ENCODE data around the gene FAM50A.

The FAM50A gene

DNA sequence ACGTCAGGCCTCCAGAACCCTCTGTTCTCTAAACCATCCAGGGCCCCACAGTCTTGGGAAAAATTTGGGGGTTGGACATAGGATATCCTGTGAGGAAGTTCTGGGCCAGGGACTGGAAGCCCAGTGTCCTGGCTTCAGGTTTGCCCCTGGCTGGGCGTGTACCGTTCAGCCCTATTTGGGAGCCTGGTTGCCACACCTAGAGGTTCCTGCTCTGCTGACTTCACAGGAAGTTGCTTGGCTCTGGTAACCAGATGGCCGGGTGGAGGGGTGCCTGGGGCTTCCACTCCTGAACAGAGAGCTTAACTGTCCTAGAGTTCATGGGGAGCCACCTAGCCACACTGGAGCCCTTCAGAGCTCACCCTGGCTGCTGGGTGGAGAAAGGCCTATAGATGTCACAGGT lies 31.5 kb upstream of the FAM50A start:
- DNase-seq, result no peak

DNA sequence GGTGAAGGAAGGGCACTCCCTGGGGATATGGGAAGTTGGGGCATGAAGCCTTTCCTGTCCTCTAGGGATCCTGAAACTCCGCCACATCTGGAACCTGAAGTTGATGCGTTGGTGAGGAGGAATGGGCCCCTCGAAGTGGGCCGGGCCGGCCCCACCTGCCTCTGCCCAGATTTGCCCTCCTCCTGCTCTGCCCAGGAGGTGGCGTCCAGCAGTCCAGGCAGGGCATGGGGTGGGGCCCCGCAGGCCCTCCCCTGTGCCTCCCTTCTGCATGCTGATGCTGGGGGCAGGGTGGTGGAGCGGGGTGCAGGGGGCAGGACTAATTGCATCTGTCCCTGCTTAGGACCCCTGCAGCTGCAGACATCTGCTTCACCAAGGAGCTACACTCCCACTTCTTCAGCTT lies 30.8 kb upstream of the FAM50A start:
- DNase-seq, result no peak

DNA sequence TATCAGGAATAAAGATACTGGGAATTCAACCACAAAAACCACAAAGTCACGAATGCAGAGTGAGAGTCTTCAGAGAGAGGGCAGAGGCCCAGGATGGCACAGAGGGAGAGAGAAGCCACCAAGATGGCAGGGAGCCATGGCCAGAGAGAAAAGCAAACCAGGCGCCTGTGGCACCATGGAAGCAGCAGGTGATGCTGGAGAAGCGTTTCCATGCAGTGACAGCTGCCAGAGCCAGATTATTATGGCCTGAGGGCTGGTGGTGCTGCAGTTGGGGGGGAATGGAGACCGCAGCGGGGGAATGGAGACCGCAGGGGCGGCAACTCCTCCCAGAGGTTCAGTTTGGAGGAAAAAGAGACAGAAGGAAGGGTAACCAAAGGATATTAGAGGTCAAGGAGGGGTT lies 26.8 kb upstream of the FAM50A start:
- no peak for DNase-seq

DNA sequence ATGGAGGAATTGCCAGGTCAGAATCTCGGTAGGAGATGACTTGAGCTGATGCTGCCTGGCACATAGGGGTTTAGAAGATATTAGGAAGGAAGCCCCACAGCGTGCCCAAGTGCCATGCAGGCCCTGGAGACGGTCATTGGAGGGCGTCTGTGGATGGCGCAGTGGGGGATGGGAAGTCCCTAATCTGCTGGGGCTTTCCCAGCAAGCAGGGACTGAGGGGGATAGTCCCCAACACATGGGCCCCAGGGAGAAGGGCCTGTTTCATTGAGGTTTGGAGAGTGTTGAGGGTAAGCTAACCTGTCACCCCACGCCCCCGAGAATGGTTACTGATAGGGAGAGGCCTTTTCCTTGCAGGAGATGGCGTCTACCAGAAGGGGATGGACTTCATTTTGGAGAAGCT lies 24.8 kb upstream of the FAM50A start:
- DNase-seq, result no peak

DNA sequence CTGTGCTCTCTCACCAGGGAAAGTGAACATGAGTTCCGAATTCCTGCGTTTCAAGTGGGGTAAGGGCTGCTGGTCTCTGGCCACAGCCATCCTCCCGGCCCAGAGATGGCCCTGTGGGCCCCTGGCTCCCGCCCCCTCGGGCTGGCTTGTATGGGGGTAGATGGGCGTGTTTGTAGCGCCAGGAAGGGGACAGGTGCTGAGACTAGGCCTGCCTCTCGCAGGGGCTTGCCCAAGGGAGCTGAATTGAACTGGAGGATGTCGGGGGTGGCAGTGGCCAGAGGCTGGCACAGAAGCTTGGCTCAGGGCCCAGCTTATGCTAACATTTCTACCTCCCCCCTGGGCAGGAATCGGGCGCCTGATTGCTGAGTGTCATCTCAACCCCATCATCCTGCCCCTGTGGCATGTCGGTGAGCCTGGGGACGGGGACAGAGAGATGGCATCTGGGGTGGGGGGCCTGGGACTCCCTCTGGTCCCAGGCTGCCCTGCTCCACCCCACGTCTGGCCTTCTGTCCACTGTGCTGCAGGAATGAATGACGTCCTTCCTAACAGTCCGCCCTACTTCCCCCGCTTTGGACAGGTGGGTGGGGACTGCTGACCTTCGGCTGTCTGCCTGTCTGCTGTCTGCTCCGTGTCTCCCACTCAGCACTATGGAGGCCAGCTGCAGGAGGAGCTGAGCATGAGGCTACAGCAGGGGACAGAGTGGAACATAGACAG lies 24.1 kb upstream of the FAM50A start:
- no peak for DNase-seq

DNA sequence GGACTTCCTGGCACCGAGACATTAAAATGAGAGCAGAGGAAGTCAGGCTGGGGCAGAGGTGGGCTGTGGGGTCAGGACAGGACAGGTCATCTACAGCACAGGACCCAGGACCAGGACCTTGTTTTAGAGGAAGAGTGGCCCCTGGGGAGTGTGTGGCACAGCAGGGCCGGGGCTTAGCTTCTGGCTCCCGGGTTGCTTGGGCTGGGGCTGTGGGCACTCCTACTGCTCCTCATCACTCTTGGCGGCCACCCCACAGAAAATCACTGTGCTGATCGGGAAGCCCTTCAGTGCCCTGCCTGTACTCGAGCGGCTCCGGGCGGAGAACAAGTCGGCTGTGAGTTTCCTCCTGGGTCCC lies 23.6 kb upstream of the FAM50A start:
- DNase-seq, result no peak

DNA sequence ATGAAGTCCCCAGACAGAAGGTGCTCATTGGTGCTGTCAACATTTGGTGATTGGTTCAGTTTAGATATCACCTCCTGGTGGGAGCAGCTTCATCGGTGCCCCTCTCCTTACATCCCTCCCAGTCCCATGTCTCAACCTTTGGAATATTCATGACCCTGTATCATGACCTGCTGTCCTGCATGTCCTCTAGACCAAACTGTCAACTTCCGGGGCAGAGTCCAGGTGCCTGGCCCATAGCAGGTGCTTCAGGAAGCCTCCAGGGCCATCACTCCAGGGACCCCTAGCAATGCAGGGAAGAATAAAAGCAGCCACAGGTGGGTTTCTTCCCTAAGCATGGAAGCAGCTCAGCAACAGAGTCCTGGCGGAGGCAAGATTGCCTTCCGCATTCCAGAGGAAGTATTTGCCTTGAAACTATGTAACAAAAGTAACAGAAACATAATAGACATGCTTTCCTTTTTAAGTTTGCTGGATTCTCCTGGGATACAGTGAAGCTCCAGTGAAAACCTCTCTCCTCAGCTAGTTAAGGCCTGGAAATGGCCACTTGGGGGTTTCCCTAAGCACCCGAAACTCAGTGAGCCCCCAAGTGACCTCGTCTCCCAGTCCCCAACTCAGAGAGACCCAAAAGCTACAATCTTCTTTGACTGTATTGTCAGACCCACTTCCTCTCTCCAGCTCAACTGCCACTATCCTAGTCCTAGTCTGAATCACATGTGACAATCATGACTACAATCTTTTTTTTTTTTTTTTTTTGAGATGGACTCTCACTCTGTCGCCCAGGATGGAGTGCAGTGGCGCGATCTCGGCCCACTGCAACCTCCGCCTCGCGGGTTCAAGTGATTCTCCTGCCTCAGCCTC lies 16.8 kb upstream of the FAM50A start:
- DNase-seq, result no peak

DNA sequence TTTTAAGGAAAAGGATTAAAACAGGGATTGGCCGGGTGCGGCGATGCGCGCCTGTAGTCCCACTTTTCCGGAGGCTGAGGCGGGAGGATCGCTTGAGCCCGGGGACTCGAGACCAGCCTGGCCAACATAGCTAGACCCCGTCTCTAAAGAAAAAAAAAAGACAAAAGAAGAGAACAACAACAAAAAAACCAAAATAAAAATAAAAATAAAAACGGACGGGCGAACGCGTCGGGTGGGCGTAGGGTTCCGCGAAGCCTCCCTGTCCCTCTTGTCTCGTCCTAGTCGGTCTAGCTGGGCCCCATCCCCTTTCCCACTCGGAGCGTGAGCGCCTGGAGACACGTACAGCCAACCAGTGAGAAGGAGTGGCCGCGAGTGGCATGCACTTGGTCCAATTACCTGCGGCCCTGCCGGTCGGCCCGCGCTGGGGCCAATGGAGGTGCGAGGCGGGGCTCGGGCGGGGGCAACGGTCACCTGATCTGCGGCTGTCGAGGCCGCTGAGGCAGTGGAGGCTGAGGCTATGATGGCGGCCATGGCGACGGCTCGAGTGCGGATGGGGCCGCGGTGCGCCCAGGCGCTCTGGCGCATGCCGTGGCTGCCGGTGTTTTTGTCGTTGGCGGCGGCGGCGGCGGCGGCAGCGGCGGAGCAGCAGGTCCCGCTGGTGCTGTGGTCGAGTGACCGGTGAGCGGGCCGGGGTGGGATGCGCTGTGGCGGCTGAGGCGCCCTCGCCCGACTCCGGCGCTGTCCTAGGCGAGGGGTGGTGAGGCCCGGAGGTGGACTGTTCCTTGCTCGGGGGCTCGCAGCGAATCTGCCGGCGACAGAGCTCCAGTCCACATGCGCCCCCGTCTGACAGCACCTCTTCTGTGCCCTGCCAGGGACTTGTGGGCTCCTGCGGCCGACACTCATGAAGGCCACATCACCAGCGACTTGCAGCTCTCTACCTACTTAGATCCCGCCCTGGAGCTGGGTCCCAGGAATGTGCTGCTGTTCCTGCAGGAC lies 15.5 kb upstream of the FAM50A start, which contains the start of gene ATP6AP1:
TSS of gene ATP6AP1 (plus strand) at position 502 of the 996 bp plus-strand sequence. CDS start at position 518, 16 bp downstream.
- DNase-seq, result peak; percentile 32 to 93 (median 84)

DNA sequence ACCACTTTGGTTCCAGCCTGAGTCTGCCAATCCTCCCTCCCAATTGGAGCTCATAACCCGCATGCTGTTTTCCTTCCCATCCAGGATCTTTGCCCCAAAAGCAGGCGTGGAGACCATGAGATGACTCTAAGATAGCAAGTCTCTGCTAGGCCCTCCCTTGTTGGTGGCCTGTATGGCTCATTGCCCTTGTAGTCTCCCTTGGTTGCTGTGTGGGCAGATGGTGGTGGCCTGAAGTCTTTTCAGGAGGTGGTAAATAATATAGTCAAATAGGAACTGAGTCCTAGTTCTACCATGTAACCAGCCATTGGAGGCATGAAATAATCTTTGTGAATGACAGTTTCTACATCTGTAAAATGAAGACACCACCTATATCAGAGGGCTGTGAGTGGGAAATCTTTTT lies 14.2 kb upstream of the FAM50A start:
- no peak for DNase-seq

DNA sequence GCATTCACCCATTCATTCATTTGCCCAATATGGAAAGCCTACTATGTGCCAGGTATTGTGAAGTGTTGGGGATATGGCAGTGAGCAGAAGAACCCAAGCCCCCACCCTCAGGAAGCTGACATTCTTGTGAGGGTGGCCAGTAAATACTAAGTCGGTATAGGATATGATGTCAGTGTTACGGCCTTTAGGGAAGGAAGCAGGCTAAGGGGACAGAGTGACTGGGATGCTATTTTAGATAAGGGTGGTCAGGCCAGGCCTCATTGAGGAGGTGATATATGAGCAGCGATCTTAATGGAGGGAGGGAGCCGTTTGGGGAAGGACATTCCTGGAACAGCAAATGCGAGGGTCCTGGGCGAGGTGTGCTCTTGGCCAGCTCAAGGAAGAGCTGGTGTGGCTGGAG lies 13.5 kb upstream of the FAM50A start:
- DNase-seq, result no peak

DNA sequence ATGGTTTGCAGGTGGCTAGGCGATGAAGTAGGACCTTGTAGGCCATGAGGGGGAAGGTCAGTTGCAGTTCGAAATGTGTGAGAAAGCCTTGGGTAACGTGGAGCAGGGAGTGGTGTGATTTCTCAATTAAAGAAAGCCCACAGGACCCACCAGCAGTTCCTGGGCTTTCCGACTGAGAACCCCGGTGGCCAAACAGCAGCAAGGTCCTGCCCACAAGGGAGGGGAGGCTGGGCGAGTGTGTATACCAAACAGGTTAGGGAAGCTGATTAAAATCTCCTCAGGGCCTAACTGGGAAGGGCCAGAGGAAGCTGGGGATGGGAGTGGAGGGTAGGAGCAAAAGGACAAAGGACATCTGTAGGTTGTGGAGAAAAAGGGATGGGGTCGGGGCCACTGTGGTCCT lies 13.0 kb upstream of the FAM50A start:
- no peak for DNase-seq

DNA sequence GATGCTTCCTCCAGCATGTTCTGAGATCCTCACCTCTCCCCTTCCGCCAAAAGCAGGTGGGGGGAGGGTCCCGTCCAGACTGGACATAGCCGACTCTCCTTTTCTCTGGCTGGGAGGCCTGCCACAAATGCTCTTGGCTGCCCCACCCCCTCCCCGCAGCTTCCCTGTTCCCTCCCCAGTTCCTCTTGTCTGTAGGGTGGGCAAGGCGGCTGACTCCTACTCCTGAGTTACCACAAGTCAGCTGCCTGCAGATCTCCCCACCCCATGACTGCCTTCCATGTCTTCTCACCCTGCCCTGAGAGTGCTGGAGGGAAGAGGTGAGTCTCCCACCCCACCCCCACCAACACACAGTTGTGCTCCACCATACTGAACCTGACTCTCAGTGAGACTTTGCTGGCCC lies 12.6 kb upstream of the FAM50A start:
- DNase-seq, result peak in 5 of 58 donors; percentile 0 to 17 (median 15)

DNA sequence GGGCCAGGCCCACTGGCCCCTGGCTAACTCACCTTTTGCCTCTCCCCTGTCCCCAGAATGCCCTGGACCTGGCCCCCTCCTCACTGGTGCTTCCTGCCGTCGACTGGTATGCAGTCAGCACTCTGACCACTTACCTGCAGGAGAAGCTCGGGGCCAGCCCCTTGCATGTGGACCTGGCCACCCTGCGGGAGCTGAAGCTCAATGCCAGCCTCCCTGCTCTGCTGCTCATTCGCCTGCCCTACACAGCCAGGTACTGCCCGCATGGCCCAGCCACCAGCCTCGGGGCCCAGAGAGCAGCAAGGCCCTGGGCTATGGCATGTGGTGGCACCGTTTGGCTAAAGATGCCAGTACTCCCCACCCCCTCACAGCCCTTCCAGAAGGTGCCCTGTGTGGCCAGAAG lies 11.7 kb upstream of the FAM50A start:
- no peak for DNase-seq

DNA sequence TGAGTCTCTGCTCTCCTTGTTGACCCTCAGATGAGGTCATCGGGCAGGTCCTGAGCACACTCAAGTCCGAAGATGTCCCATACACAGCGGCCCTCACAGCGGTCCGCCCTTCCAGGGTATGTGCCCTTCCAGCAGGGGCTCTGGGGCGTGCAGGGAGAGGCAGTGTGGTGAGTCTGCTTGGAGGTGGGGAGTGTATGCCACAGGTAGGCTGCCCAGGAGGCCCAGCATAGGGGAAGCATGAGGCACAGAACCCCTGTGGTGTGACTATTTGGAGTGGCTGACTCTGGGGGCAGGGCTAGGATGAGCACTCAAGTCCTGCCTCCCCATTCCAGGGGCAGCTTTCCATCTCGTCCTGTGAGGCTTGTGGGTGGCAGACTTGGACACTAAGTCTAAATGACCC lies 10.3 kb upstream of the FAM50A start:
- no peak for DNase-seq

DNA sequence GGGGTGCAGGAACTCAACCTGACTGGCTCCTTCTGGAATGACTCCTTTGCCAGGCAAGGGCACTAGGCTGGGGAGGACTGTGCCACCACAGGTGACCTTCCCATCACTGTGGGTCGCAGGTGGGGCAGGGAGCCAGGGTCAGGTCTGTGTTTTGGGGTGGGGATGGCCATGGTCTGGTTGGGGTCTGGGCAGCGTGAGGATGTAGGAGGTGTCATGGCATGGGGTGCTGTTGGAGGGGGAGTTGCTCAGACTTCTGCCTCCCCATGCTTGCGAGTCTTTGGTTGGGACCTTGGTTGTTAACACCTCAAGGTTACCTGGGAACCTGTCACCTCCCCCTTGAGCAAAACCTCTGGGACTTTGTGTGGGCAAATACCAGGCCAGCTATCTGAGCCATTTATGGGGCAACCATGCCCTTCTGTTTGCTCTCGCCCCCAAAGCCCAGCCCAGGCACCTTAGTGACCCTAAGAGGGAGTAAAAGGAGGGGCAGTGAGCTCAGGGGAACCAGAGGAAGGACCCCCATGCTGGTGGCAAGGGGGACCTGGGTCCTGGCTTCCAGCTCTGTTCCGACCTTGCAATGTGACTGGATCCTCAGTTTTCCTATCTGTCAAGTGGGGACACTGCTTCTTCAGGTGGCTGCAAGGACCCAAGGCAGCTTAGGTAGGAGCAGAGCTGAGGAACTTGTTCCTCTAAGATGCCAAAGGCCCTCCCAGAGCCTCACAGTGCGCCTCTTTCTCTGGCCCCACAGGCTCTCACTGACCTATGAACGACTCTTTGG lies 9.4 kb upstream of the FAM50A start:
- no peak for DNase-seq

DNA sequence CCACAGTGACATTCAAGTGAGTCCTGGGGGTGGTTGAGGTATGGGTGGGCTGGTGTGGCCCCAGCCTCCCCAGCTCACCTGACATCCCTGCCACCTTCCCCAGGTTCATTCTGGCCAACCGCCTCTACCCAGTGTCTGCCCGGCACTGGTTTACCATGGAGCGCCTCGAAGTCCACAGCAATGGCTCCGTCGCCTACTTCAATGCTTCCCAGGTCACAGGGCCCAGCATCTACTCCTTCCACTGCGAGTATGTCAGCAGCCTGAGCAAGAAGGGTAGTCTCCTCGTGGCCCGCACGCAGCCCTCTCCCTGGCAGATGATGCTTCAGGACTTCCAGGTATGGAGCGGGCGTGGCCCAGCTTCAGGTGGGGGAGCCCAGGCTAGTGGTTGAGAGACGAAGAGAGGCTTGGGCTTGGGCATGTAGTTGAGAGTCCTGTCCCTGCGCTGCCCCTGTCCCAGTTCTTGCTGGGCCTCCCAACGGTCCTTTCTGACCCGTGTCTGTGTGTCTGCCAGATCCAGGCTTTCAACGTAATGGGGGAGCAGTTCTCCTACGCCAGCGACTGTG lies 8.7 kb upstream of the FAM50A start:
- DNase-seq, result no peak

DNA sequence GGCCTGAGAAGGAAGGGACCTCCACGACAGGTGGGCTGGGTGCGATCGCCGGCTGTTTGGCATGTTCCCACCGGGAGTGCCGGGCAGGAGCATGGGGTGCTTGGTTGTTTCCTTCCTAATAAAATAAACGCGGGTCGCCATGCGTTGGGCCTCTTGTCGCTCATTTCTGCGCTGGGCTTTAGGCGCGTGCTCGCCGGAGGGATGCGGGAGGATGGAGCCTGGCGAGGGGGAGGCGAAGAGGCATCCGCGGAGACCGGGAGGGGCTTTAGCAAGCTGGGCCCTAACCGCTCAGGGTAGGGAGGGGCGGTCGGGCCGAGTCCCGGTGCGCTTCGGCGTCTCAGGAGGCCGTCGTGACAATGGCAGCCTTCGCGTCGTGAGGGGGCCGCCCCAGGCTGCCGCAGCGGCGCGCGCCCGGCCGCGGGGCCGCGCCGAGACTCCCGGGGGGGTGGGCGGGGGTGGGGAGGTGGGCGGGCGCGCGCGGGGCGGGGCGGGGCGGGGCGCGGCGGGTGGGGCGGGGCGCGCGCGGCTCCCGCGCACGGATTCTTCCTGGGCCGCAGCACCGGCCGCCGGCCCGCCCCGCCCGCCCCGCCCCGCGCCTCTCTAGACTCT lies 7.5 kb upstream of the FAM50A start:
- peak in 26 of 58 donors; percentile 3 to 51 (median 24) for DNase-seq

DNA sequence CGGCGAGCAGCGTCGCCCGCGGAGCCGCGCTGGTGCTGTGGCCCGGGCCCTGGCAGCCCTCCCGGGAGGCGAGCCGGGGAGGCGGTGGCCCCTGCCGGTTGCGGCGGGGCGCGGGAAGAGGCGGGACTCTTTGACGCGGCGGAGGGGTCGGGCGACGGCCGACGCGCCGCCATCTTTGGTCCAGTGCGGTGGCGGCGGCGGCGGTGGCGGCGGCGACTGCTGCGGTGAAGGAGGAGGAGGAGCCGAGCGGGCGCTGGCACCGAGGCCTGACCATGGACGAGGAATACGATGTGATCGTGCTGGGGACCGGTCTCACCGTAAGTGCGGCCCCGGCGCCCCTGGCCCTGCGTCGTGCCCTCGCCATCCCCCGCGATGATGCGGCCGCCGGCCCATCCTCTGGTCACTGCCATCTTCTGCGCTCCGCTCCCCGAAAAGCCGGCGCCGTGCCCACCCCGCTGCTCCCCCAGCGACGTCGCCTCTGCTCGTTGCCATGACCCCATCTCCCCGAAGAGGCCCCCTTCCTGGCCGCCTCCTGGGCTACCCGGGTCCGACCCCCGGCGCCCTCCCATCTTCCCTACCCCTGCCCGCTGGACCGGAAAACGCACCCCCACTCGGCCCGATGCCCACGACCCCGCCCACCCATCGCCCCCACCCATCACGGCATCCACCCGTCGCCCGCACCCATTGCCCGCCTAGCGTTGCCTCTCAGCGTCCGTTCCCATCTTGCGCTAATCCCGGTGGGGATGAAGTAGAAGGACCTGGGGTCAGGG lies 6.8 kb upstream of the FAM50A start, which contains the start of gene GDI1:
TSS of gene GDI1 (plus strand) at position 172 of the 770 bp plus-strand sequence. CDS start at position 273, 101 bp downstream.
- peak in 33 of 58 donors; percentile 3 to 59 (median 27) for DNase-seq
